Vagina (tissue), 2 donors: ENCODE measurements around the gene NARS2.
"Not testable (repeated sequence)": the region's sequence is repeated elsewhere in the genome, so short reads cannot be mapped to it uniquely, and the experiment has no call there.

Experiments
- CTCF ChIP-seq, 3 experiments: fragments of 450-650 bp in 2 of 3; fragments of 200-600 bp in 1 of 3; sonication (generic) in 1 of 3; IDR thresholded peaks; one replicate each; pipeline ENCODE4 v1.5.1; 2017 to 2019; ENCODE audit warnings: antibody characterized with exemption in 3 of 3, mild to moderate bottlenecking in 2 of 3, moderate library complexity in 2 of 3
- POLR2A ChIP-seq, 2 donors: fragments of 450-650 bp; IDR thresholded peaks; one replicate each; pipeline ENCODE4 v1.6.1; 2017; ENCODE audit warnings: antibody characterized with exemption in 2 of 2, mild to moderate bottlenecking in 2 of 2, moderate library complexity in 2 of 2
- POLR2AphosphoS5 ChIP-seq, 2 donors: sonication (generic); formaldehyde crosslinking; IDR thresholded peaks; one replicate each; pipeline ENCODE4 v1.9.0; 2017; ENCODE audit warnings: antibody characterized with exemption in 2 of 2, mild to moderate bottlenecking in 2 of 2, low read depth in 1 of 2; ENCODE audit not compliant: insufficient read depth in 1 of 2

DNA sequence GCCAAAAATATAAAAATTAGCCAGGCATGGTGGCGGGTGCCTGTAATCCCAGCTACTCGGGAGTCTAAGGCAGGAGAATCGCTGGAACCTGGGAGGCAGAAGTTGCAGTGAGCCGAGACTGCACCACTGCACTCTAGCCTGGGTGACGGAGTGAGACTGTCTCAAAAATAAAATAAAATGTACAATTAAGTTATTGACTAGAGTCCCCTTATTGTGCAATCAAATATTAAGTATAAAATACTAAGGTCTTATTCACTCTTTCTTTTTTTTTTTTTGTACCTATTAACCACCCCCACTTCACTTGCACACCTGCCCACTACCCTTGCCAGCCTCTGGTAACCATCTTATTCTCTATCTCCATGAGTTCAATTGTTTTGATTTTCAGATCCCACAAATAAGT, 61.6 kb downstream of the NARS2 start:
- not testable (repeated sequence) for TF ChIP-seq POLR2A (IDR thresholded peaks at IDR 0.05); CTCF (IDR thresholded peaks at IDR 0.05); POLR2AphosphoS5 (IDR thresholded peaks at IDR 0.05; ENCODE audit: insufficient read depth in 1 of 2, low read depth in 1 of 2)
